ENCODE data around the gene FAM222B.
"Not testable (repeated sequence)": the region's sequence is repeated elsewhere in the genome, so short reads cannot be mapped to it uniquely, and the experiment has no call there.

The FAM222B gene

DNA sequence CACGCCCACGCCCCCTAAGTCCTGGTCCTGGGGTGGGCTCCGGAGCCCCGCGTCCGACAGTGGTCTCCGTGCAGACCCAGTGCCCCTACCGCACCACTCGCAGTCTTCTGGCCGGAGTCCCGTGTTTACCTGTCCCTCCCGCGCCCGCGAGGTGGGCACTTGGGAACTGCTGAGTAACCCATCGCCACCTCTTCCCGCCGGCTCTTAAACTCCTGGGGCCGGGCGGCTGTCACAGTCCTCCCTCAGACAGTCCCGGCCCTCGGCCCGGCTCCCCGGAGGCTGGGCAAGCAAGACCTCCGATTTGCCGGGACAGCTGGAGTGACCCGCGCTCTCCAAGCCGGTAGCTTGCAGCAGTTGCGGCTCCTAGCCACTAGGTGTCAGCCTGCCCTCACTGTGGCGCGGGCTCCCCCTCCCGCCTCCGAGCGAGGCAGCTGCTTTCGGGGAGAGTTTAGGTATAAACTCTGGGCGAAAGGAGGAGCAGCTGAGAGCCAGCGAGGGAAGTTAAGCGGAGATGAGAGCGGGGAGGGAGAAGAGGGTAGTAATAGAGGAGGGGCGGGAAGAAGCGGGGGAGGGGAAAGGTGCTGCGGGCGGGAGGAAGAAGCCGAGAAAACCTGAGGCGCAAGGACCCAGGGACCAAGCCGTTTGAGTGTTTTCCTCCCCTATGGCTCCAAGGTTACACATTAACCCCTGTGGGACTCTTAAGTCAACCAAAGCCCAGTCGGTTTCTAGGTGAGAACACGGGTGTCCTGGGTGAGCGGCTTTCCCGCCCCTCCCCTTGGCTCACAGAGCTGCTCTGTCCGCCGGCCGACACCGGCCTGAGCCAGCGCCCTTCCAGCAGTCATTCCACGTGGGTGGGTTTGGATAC is 115.7 kb downstream of the FAM222B start:
- Histone ChIP-seq H3K9me3 (no peaks in the 10 kb centered on the region), H3K4me3 (ENCODE audit: low read depth, low read length) (peak overlapping the region; percentile 67), H3K36me3 (peaks cover 33% of the 10 kb centered on the region), H3K27me3 (no peaks in the 10 kb centered on the region), H3K4me1 (peaks cover 3% of the 10 kb centered on the region; the same call in 1 of the 2 replicates)
- TF ChIP-seq CTCF (IDR thresholded peaks at IDR 0.05; ENCODE audit: low read depth, low read length): peak; percentile 86
- peak; percentile 86 for DNase-seq

- Histone ChIP-seq H3K27me3 (no peaks in the 10 kb centered on the region), H3K36me3 (peaks cover 39% of the 10 kb centered on the region), H3K4me3 (ENCODE audit: low read depth, low read length) (peak within 1 kb of the TSS; percentile 67), H3K4me1 (peaks cover 3% of the 10 kb centered on the region; the same call in 1 of the 2 replicates), H3K9me3 (no peaks in the 10 kb centered on the region)
- DNase-seq: peak; percentile 73
- TF ChIP-seq CTCF (IDR thresholded peaks at IDR 0.05; ENCODE audit: low read depth, low read length): no peak
These were observed 116.4 kb downstream of the FAM222B start, which contains the start of gene TLCD1 for GRCh38 chr17:28726226-28726626. Gene TLCD1, minus strand, starts transcription at chr17:28726233. Its CDS starts 136 bp downstream, at chr17:28726097.

DNA sequence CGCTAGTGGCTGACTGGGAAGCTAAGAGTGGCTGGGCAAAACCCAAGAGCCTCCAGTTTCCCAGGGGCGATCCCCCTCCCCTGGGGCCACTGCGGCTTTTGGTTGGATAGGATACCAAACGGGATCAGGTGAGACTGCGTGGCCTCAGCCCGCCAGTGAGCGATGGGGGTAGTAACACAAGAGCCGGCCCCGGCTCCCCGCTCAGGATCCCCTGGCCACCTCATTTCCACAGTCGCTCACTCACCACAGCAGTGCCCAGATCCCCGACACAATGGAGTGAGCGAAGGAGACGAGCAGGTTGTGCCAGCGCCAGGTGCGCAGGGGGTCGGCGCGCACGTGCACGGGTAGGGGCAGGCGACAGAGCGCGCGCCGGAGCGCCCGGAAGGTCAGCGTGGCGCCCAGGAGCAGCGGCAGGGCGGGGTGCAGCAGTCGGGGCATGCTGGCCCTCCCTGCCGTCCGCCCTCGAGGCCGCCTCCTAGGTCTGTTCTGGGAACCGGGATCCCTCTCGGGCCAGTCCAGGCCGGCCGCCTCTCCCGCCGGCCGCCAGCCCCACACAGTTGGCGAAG is 116.8 kb downstream of the FAM222B start:
- no peak for TF ChIP-seq CTCF (IDR thresholded peaks at IDR 0.05; ENCODE audit: low read depth, low read length)
- H3K4me3 ChIP-seq (ENCODE audit: low read depth, low read length): peak overlapping the region; percentile 64
- no peaks in the 10 kb centered on the region for H3K9me3 ChIP-seq
- peaks cover 44% of the 10 kb centered on the region for H3K36me3 ChIP-seq
- no peaks in the 10 kb centered on the region for H3K27me3 ChIP-seq
- H3K4me1 ChIP-seq: peaks cover 3% of the 10 kb centered on the region; the same call in 1 of the 2 replicates
- DNase-seq: peak; percentile 63

GRCh38 chr17:28725166-28725659 is 117.4 kb downstream of the FAM222B start:
- H3K4me3 ChIP-seq (ENCODE audit: low read depth, low read length): peak overlapping the region; percentile 64
- H3K4me1 ChIP-seq: peaks cover 3% of the 10 kb centered on the region; the same call in 1 of the 2 replicates
- no peaks in the 10 kb centered on the region for H3K9me3 ChIP-seq
- peaks cover 50% of the 10 kb centered on the region for H3K36me3 ChIP-seq
- TF ChIP-seq CTCF (IDR thresholded peaks at IDR 0.05; ENCODE audit: low read depth, low read length): peak; percentile 24; the same call in 1 of the 2 replicates
- no peaks in the 10 kb centered on the region for H3K27me3 ChIP-seq
- DNase-seq: peak; percentile 43

GRCh38 chr17:28724500-28725165 is 118.0 kb downstream of the FAM222B start:
- Histone ChIP-seq H3K36me3 (peaks cover 53% of the 10 kb centered on the region), H3K4me1 (peaks cover 3% of the 10 kb centered on the region; the same call in 1 of the 2 replicates), H3K4me3 (ENCODE audit: low read depth, low read length) (peak overlapping the region; percentile 64), H3K9me3 (no peaks in the 10 kb centered on the region), H3K27me3 (no peaks in the 10 kb centered on the region)
- no peak for TF ChIP-seq CTCF (IDR thresholded peaks at IDR 0.05; ENCODE audit: low read depth, low read length)
- no peak for DNase-seq

- not testable (repeated sequence) for DNase-seq; H3K4me3 ChIP-seq (ENCODE audit: low read depth, low read length); H3K9me3 ChIP-seq; H3K27me3 ChIP-seq; H3K4me1 ChIP-seq
- H3K36me3 ChIP-seq: peaks cover 53% of the 10 kb centered on the region
These were observed 118.6 kb downstream of the FAM222B start for GRCh38 chr17:28723836-28724499.

Measured in BE2C (cell line).